GM21723 (cell line): ENCODE results near the gene NAA10.
A peak's percentile ranks its signal among the peaks of the same experiment; 100 is the strongest.

Source experiments
- ATAC-seq: cut with Tn5 transposase; IDR thresholded peaks from one replicate; pipeline ENCODE4 v1.9.1; 2021; ENCODE audit warnings: mild to moderate bottlenecking, moderate library complexity; ENCODE audit not compliant: unreplicated experiment

The NAA10 gene

GRCh38 chrX:153930011-153930910, 4.6 kb downstream of the NAA10 start:
- ATAC-seq: no peak

- no peak for ATAC-seq
Measured at GRCh38 chrX:153929576-153929975, 5.3 kb downstream of the NAA10 start.

- no peak for ATAC-seq
Measured at GRCh38 chrX:153928846-153929245, 6.0 kb downstream of the NAA10 start.

GRCh38 chrX:153927922-153928760, 6.7 kb downstream of the NAA10 start:
- peak; percentile 78 for ATAC-seq

GRCh38 chrX:153927672-153927921, 7.2 kb downstream of the NAA10 start:
- ATAC-seq: no peak

- peak; percentile 42 for ATAC-seq
Measured at GRCh38 chrX:153926858-153927671, 7.8 kb downstream of the NAA10 start.

- ATAC-seq: no peak
Measured at GRCh38 chrX:153926552-153926857, 8.3 kb downstream of the NAA10 start.

GRCh38 chrX:153925739-153926551, 8.9 kb downstream of the NAA10 start, which contains the start of gene ARHGAP4:
Gene ARHGAP4, minus strand, starts transcription at chrX:153926264. Its CDS starts 62 bp downstream, at chrX:153926202.
- no peak for ATAC-seq

GRCh38 chrX:153925387-153925738, 9.5 kb downstream of the NAA10 start:
- no peak for ATAC-seq

- no peak for ATAC-seq
Measured at GRCh38 chrX:153924149-153924861, 10.5 kb downstream of the NAA10 start.

- ATAC-seq: no peak
Measured at GRCh38 chrX:153922932-153923857, 11.6 kb downstream of the NAA10 start.

GRCh38 chrX:153921511-153922446, 13.1 kb downstream of the NAA10 start:
- ATAC-seq: no peak

- no peak for ATAC-seq
Measured at GRCh38 chrX:153921070-153921469, 13.8 kb downstream of the NAA10 start.

- ATAC-seq: no peak
Measured at GRCh38 chrX:153920546-153920945, 14.3 kb downstream of the NAA10 start.

- no peak for ATAC-seq
Measured at GRCh38 chrX:153919281-153919680, 15.6 kb downstream of the NAA10 start.

- ATAC-seq: no peak
Measured at GRCh38 chrX:153917869-153918268, 17.0 kb downstream of the NAA10 start.

- ATAC-seq: no peak
Measured at GRCh38 chrX:153913701-153914100, 21.1 kb downstream of the NAA10 start.

GRCh38 chrX:153913211-153913610, 21.6 kb downstream of the NAA10 start:
- no peak for ATAC-seq
